Smooth muscle cell (in vitro differentiated cells): ENCODE data around the gene PHACTR1. TPM values are rescaled to one million over a fixed set of nuclear protein-coding genes. Genes with fewer than 3 reads are reported as not detected.

Experiments used
- DNase-seq: peaks from one replicate; lab custom pipeline; 2025; ENCODE audit not compliant: unreplicated experiment; lab: John Stamatoyannopoulos, UW
- H2AFZ ChIP-seq: fragments of 200-600 bp; sonication (generic); 2 replicates; pipeline ENCODE4 v1.6.0; 2016; ENCODE audit warnings: antibody characterized with exemption, low read depth, mild to moderate bottlenecking
- H3F3A ChIP-seq: fragments of 200-600 bp; sonication (generic); 2 replicates; pipeline ENCODE4 v1.6.0; 2017; ENCODE audit warnings: antibody characterized with exemption, low read depth
- H3K27ac ChIP-seq: fragments of 200-600 bp; sonication (generic); 2 replicates; pipeline ENCODE4 v1.5.1; 2016; ENCODE audit warnings: low read depth, mild to moderate bottlenecking
- H3K27me3 ChIP-seq: fragments of 200-600 bp; sonication (generic); 2 replicates; pipeline ENCODE4 v1.6.1; 2016; ENCODE audit warnings: low read depth, mild to moderate bottlenecking
- H3K36me3 ChIP-seq: fragments of 200-600 bp; sonication (generic); 2 replicates; pipeline ENCODE4 v1.5.1; 2016; ENCODE audit warnings: low read depth
- H3K4me1 ChIP-seq: fragments of 200-600 bp; sonication (generic); 2 replicates; pipeline ENCODE4 v1.5.1; 2016; ENCODE audit warnings: low read depth
- H3K4me2 ChIP-seq: fragments of 200-600 bp; sonication (generic); 2 replicates; pipeline ENCODE4 v1.6.0; 2016; ENCODE audit warnings: mild to moderate bottlenecking
- H3K4me3 ChIP-seq: fragments of 200-600 bp; sonication (generic); 2 replicates; pipeline ENCODE4 v1.5.1; 2016; ENCODE audit warnings: mild to moderate bottlenecking
- H3K79me2 ChIP-seq: fragments of 200-600 bp; sonication (generic); 2 replicates; pipeline ENCODE4 v1.6.0; 2016; ENCODE audit warnings: low read depth, mild to moderate bottlenecking
- H3K9ac ChIP-seq: fragments of 200-600 bp; sonication (generic); 2 replicates; pipeline ENCODE4 v1.6.0; 2016; ENCODE audit warnings: low read depth
- H3K9me3 ChIP-seq: fragments of 200-600 bp; sonication (generic); replicated peaks from 2 replicates; pipeline ENCODE4 v1.5.1; 2016; ENCODE audit warnings: low read depth
- H4K20me1 ChIP-seq: fragments of 200-600 bp; sonication (generic); 2 replicates; pipeline ENCODE4 v1.6.0; 2016; ENCODE audit warnings: low read depth
- CTCF ChIP-seq: fragments of 200-600 bp; sonication (generic); IDR thresholded peaks from 2 replicates; pipeline ENCODE4 v1.5.1; 2017; ENCODE audit warnings: borderline replicate concordance, mild to moderate bottlenecking, antibody characterized with exemption; ENCODE audit not compliant: insufficient read depth, poor library complexity, severe bottlenecking
- WGBS: methylation state at CpG from one replicate; pipeline ENCODE4 v1.1.7; 2016; ENCODE audit warnings: low lambda C conversion rate; 5-methylcytosine and 5-hydroxymethylcytosine counted together
- polyA plus RNA-seq: library from polyadenylated mRNA; unstranded; fragments of >200 nt; fragmentation: Nextera tagmentation; extraction: Ambion mirVana; gene quantifications from 2 replicates; pipeline ENCODE4 v1.2.1, GENCODE V29; 2016
- total RNA-seq: library from RNA; depleted of rRNA; stranded (reverse); fragments of >200 nt; gene quantifications from 2 replicates; pipeline ENCODE4 v1.2.3, GENCODE V29; 2014

PHACTR1 gene
- total and polyA plus RNA-seq, 2 experiments from 2014 or later: 0.09 to 0.67 TPM

- no peak for DNase-seq
- 43% methylated on average over 21 of the region's 21 CpGs for WGBS
- no peaks in the 10 kb centered on the region for H3K27me3 ChIP-seq
Observed at GRCh38 chr6:13273931-13274706, 557.6 kb downstream of the PHACTR1 start.

GRCh38 chr6:13274707-13275434 lies 558.3 kb downstream of the PHACTR1 start:
- Histone ChIP-seq H3K36me3 (no peaks in the 10 kb centered on the region), H2AFZ (no peak overlapping the region), H3K9ac (no peak overlapping the region), H3K4me2 (peak overlapping the region; percentile 57), H3K4me3 (no peak overlapping the region), H3F3A (peaks cover 13% of the 10 kb centered on the region), H3K27ac (peak overlapping the region; percentile 73), H3K27me3 (no peaks in the 10 kb centered on the region), H4K20me1 (no peaks in the 10 kb centered on the region), H3K79me2 (no peaks in the 10 kb centered on the region), H3K4me1 (peaks cover 8% of the 10 kb centered on the region), H3K9me3 (no peaks in the 10 kb centered on the region)
- 68% methylated on average over 6 of the region's 6 CpGs for WGBS
- no peak for TF ChIP-seq CTCF
- no peak for DNase-seq

More at GRCh38 chr6:13273931-13274706, 557.6 kb downstream of the PHACTR1 start:
- Histone ChIP-seq H3K4me1 (peaks cover 8% of the 10 kb centered on the region), H3K79me2 (no peaks in the 10 kb centered on the region), H3K27ac (peak overlapping the region; percentile 73), H3F3A (peaks cover 13% of the 10 kb centered on the region), H3K4me2 (peak overlapping the region; percentile 57), H4K20me1 (no peaks in the 10 kb centered on the region), H2AFZ (no peak overlapping the region), H3K9ac (peak overlapping the region; percentile 38), H3K36me3 (no peaks in the 10 kb centered on the region), H3K9me3 (no peaks in the 10 kb centered on the region), H3K4me3 (no peak overlapping the region)
- TF ChIP-seq CTCF: no peak

GRCh38 chr6:13275435-13275989 lies 558.9 kb downstream of the PHACTR1 start:
- 84% methylated on average over 8 of the region's 8 CpGs for WGBS
- Histone ChIP-seq H3K36me3 (no peaks in the 10 kb centered on the region), H3K9me3 (no peaks in the 10 kb centered on the region), H3K4me1 (peaks cover 8% of the 10 kb centered on the region), H3K4me3 (no peak overlapping the region), H3K27me3 (no peaks in the 10 kb centered on the region), H3K79me2 (no peaks in the 10 kb centered on the region), H3F3A (peaks cover 13% of the 10 kb centered on the region), H2AFZ (no peak overlapping the region), H3K4me2 (no peak overlapping the region), H4K20me1 (no peaks in the 10 kb centered on the region), H3K27ac (no peak overlapping the region), H3K9ac (no peak overlapping the region)
- DNase-seq: no peak
- no peak for TF ChIP-seq CTCF
